IMR-90 (cell line): ENCODE measurements around the gene PCOLCE2.

ENCODE experiments used
- CTCF ChIP-seq: conservative IDR thresholded peaks from 2 replicates; pipeline ENCODE4 v1.5.1; 2012; ENCODE audit warnings: mild to moderate bottlenecking, low read depth, low read length, improper control_type of control experiment
- USF2 ChIP-seq: fragments of 150-350 bp; IDR thresholded peaks from 2 replicates; pipeline ENCODE4 v1.6.1; 2017; ENCODE audit warnings: mild to moderate bottlenecking, antibody characterized with exemption, low read length, low read depth

- TF ChIP-seq USF2 (no peak), CTCF (no peak)
Measured at GRCh38 chr3:142889212-142890014, 530 bp upstream of the PCOLCE2 start.
